Mesenchymal stem cell (in vitro differentiated cells and primary cell): Measurements from ENCODE around the gene CXCL11.
A peak's percentile ranks its signal among the peaks of the same experiment; 100 is the strongest.

Source experiments
- DNase-seq: peaks from one replicate; pipeline ENCODE4 v3.0.0-alpha.2; 2013
- H2AFZ ChIP-seq: one replicate; pipeline ENCODE4 v1.6.1; 2013; ENCODE audit warnings: low read depth, mild to moderate bottlenecking, control low read depth, inconsistent platforms, low read length, moderate library complexity
- H2AK5ac ChIP-seq: 2 replicates; pipeline ENCODE4 v1.6.1; 2013; ENCODE audit warnings: low read length, moderate library complexity, mild to moderate bottlenecking, inconsistent platforms; ENCODE audit not compliant: severe bottlenecking
- H2BK120ac ChIP-seq: one replicate; pipeline ENCODE4 v1.6.1; 2013; ENCODE audit warnings: low read depth, mild to moderate bottlenecking, inconsistent platforms, low read length, moderate library complexity
- H2BK12ac ChIP-seq, 2 experiments: one replicate each; pipeline ENCODE4 v1.6.1; 2013; ENCODE audit warnings: inconsistent platforms in 2 of 2, low read length in 2 of 2, mild to moderate bottlenecking in 2 of 2, moderate library complexity in 2 of 2, control low read depth in 1 of 2
- H2BK15ac ChIP-seq: one replicate; pipeline ENCODE4 v1.6.1; 2013; ENCODE audit warnings: mild to moderate bottlenecking, low read depth, inconsistent platforms; ENCODE audit not compliant: poor library complexity, severe bottlenecking
- H2BK5ac ChIP-seq: 2 replicates; pipeline ENCODE4 v1.6.1; 2013; ENCODE audit warnings: low read depth, mild to moderate bottlenecking, low read length, control low read depth, inconsistent platforms; ENCODE audit not compliant: poor library complexity, severe bottlenecking
- H3K14ac ChIP-seq, 2 experiments: one replicate each; pipeline ENCODE4 v1.6.1; 2013; ENCODE audit warnings: inconsistent platforms in 2 of 2, low read length in 2 of 2, control low read depth in 1 of 2, mild to moderate bottlenecking in 1 of 2, moderate library complexity in 1 of 2
- H3K18ac ChIP-seq, 2 experiments: one replicate each; pipeline ENCODE4 v1.6.1; 2013; ENCODE audit warnings: inconsistent platforms in 2 of 2, low read length in 2 of 2, control low read depth in 1 of 2, low read depth in 1 of 2, mild to moderate bottlenecking in 1 of 2
- H3K23ac ChIP-seq, 2 experiments: one replicate each; pipeline ENCODE4 v1.6.1; 2013; ENCODE audit warnings: inconsistent platforms in 2 of 2, low read length in 2 of 2, mild to moderate bottlenecking in 2 of 2, moderate library complexity in 2 of 2, control low read depth in 1 of 2
- H3K27ac ChIP-seq: 2 replicates; pipeline ENCODE4 v1.5.1; 2013; ENCODE audit warnings: mild to moderate bottlenecking, moderate library complexity, low read length, control low read depth, inconsistent platforms; ENCODE audit not compliant: poor library complexity, severe bottlenecking
- H3K27me3 ChIP-seq, 2 experiments: 2 replicates each; pipeline versions ENCODE4 v1.6.1 to v1.7.0; 2013; ENCODE audit warnings: low read length in 2 of 2, mild to moderate bottlenecking in 2 of 2, moderate library complexity in 2 of 2, control low read depth in 1 of 2, inconsistent platforms in 1 of 2; ENCODE audit not compliant: control insufficient read depth in 1 of 2, insufficient read depth in 1 of 2
- H3K36me3 ChIP-seq, 2 experiments: 2 replicates each; pipeline versions ENCODE4 v1.6.1 to v1.7.0; 2013; ENCODE audit warnings: low read length in 2 of 2, control low read depth in 1 of 2, inconsistent platforms in 1 of 2, low read depth in 1 of 2, mild to moderate bottlenecking in 1 of 2; ENCODE audit not compliant: insufficient read depth in 2 of 2, control insufficient read depth in 1 of 2
- H3K4ac ChIP-seq, 2 experiments: one replicate each; pipeline ENCODE4 v1.6.1; 2013; ENCODE audit warnings: inconsistent platforms in 2 of 2, low read length in 2 of 2, mild to moderate bottlenecking in 2 of 2, moderate library complexity in 2 of 2, control low read depth in 1 of 2, low read depth in 1 of 2
- H3K4me1 ChIP-seq: 2 replicates; pipeline ENCODE4 v1.6.1; 2013; ENCODE audit warnings: low read depth, low read length, control low read depth; ENCODE audit not compliant: control insufficient read depth, insufficient read depth
- H3K4me2 ChIP-seq: 2 replicates; pipeline ENCODE4 v1.6.1; 2013; ENCODE audit warnings: low read length, mild to moderate bottlenecking, inconsistent platforms; ENCODE audit not compliant: poor library complexity, severe bottlenecking
- H3K4me3 ChIP-seq, 2 experiments: 2 replicates each; pipeline versions ENCODE4 v1.5.1 to v1.7.0; 2013; ENCODE audit warnings: low read length in 2 of 2, mild to moderate bottlenecking in 2 of 2, control low read depth in 1 of 2, low read depth in 1 of 2; ENCODE audit not compliant: insufficient read depth in 1 of 2
- H3K79me1 ChIP-seq: replicated peaks from 2 replicates; pipeline ENCODE4 v1.6.1; 2013; ENCODE audit warnings: mild to moderate bottlenecking, control low read depth, low read length, inconsistent platforms; ENCODE audit not compliant: poor library complexity, severe bottlenecking
- H3K9ac ChIP-seq: 2 replicates; pipeline ENCODE4 v1.7.0; 2013; ENCODE audit warnings: mild to moderate bottlenecking, low read length, moderate library complexity
- H3K9me3 ChIP-seq: 2 replicates; pipeline ENCODE4 v1.7.0; 2013; ENCODE audit warnings: mild to moderate bottlenecking, low read length; ENCODE audit not compliant: control insufficient read depth
- H4K8ac ChIP-seq: one replicate; pipeline ENCODE4 v1.6.1; 2013; ENCODE audit warnings: inconsistent platforms, mild to moderate bottlenecking, low read length, moderate library complexity
- H4K91ac ChIP-seq: one replicate; pipeline ENCODE4 v1.6.1; 2013; ENCODE audit warnings: mild to moderate bottlenecking, low read length, inconsistent platforms
- WGBS: methylation state at CpG from one replicate; pipeline ENCODE4 v1.1.7; 2013; ENCODE audit warnings: mixed read lengths; 5-methylcytosine and 5-hydroxymethylcytosine counted together

Gene CXCL11

DNA sequence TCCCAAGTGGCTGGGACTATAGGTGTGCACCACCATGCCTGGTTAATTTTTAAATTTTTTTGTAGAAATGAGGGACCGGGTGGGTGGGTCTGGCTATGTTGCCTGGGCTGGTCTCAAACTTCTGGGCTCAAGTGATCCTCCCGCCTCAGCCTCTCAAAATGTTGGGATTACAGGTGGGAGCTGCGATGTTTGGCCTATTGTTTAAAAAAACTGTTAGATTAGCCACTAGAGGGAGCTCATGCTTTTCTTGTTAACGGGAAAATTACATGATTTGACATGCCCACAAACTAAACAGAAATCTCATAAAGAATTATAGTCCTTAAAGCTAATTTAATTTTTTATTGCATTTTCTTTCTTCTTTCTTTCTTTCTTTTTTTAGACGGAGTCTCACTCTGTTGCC is 40.1 kb downstream of the CXCL11 start:
- Histone ChIP-seq H3K4ac (no peak overlapping the region), H3K79me1 (no peaks in the 10 kb centered on the region), H3K4me1 (no peaks in the 10 kb centered on the region), H3K27ac (no peak overlapping the region), H2AFZ (no peak overlapping the region), H2BK120ac (no peak overlapping the region), H2BK5ac (no peak overlapping the region), H3K4me3 (no peak overlapping the region), H3K23ac (no peak overlapping the region), H3K36me3 (no peaks in the 10 kb centered on the region), H3K9me3 (no peaks in the 10 kb centered on the region), H3K14ac (no peak overlapping the region), H2AK5ac (no peak overlapping the region), H2BK12ac (no peak overlapping the region), H4K91ac (no peak overlapping the region), H3K27me3 (no peaks in the 10 kb centered on the region), H3K9ac (no peak overlapping the region), H3K18ac (no peak overlapping the region), H2BK15ac (no peak overlapping the region), H4K8ac (no peak overlapping the region), H3K4me2 (no peak overlapping the region)
- 28% methylated on average over 3 of the region's 5 CpGs for WGBS
- DNase-seq: peak; percentile 60

DNA sequence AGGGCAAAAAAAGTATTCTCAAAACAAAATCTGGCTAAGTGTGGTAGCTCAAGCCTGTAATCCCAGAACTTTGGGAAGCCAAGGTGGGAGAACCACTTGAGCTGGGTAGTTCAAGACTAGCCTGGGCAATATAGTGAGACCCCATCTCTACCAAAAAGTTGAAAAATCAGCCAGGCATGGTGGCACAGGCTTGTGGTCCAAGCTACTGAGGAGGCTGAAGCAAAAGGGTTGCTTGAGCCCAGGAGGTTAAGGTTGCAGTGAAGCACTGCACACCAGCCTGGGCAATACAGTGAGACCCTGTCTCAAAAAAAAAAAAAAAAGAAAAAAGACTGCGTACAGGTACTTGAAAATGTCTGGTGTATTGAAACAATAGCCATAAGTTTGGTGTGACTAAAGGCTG is 43.4 kb downstream of the CXCL11 start:
- H2BK5ac ChIP-seq: no peak overlapping the region
- H3K9me3 ChIP-seq: no peaks in the 10 kb centered on the region
- H3K14ac ChIP-seq: no peak overlapping the region
- WGBS: 85% methylated on average over 1 of the region's 1 CpG
- H4K8ac ChIP-seq: no peak overlapping the region
- H3K27me3 ChIP-seq: no peaks in the 10 kb centered on the region
- H2AFZ ChIP-seq: no peak overlapping the region
- no peak overlapping the region for H2BK120ac ChIP-seq
- no peak for DNase-seq
- H2BK12ac ChIP-seq: no peak overlapping the region
- H3K9ac ChIP-seq: no peak overlapping the region
- no peak overlapping the region for H3K4ac ChIP-seq
- H2AK5ac ChIP-seq: no peak overlapping the region
- no peak overlapping the region for H4K91ac ChIP-seq
- H3K4me1 ChIP-seq: no peaks in the 10 kb centered on the region
- H3K36me3 ChIP-seq: peaks cover 0 to 4% of the 10 kb centered on the region in 2 experiments
- H3K27ac ChIP-seq: no peak overlapping the region
- H2BK15ac ChIP-seq: no peak overlapping the region
- H3K4me3 ChIP-seq: no peak overlapping the region
- no peak overlapping the region for H3K4me2 ChIP-seq
- H3K18ac ChIP-seq: no peak overlapping the region
- no peaks in the 10 kb centered on the region for H3K79me1 ChIP-seq
- no peak overlapping the region for H3K23ac ChIP-seq

DNA sequence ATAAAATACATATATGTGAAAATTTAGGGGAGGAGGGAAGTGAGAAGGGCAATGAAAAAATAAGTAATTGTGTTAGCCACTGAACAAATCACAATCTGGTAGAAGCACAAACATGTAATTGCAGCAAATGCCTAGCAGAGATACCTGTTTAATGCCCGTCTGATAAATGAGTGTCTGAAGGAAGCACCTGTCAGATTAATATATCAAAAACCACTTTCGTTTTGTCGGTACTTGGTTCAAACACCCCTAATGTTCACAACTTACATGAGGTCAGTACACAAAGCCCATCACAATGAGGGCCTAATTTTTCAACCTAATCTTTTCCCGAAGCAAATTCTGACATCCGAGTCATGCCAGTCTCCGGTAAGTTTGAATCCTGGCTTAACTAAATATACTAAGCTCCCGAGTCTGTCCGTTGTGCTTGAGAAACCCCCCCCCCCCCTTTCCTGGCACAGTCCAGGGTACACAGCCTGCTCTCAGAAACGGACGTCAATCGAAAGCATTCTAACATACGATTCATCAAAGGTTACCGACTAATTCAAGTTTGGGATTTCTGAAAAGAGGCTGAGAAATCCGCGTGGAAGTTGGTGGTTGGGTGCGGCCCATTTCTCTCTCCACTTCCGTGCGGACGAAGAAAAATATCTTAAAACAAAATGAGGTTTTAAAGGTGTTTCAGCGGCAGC is 45.9 kb downstream of the CXCL11 start:
- no peak overlapping the region for H4K8ac ChIP-seq
- H2AK5ac ChIP-seq: no peak overlapping the region
- no peak overlapping the region for H2BK120ac ChIP-seq
- no peak overlapping the region for H4K91ac ChIP-seq
- H3K36me3 ChIP-seq: peaks cover 3 to 4% of the 10 kb centered on the region in 2 experiments
- no peaks in the 10 kb centered on the region for H3K27me3 ChIP-seq
- H3K4me2 ChIP-seq: peak overlapping the region; percentile 60
- H3K18ac ChIP-seq: no peak overlapping the region
- peak overlapping the region; percentile 96 for H3K9ac ChIP-seq
- peak; percentile 33 for DNase-seq
- H3K4me1 ChIP-seq: no peaks in the 10 kb centered on the region
- no peaks in the 10 kb centered on the region for H3K79me1 ChIP-seq
- H2BK5ac ChIP-seq: no peak overlapping the region
- H3K4ac ChIP-seq: peak overlapping the region in 1 of 2 experiments; percentile 33
- no peak overlapping the region for H2BK12ac ChIP-seq
- no peak overlapping the region for H2AFZ ChIP-seq
- H3K23ac ChIP-seq: no peak overlapping the region
- no peaks in the 10 kb centered on the region for H3K9me3 ChIP-seq
- no peak overlapping the region for H2BK15ac ChIP-seq
- WGBS: 4% methylated on average over 16 of the region's 20 CpGs
- no peak overlapping the region for H3K14ac ChIP-seq
- H3K4me3 ChIP-seq: peak overlapping the region; percentile 62 to 96
- H3K27ac ChIP-seq: peak overlapping the region; percentile 27

DNA sequence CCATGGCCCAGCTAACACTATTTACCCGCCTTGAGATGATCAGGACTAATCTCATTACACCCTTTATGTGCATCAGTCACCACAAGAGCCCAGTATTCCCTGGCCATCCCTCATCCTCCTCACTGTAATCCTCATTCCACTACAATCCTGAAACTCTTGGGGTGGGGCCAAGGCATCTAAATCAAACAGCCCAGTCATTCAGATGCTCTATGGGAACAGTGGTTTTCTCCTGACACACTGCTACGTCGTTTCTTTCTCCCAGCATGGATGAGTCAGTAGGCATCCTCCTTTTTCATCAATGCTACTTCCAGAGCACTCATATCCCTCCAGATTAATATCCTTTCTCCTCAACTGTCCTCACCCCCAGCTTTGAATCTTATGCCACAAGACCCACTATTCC is 50.8 kb downstream of the CXCL11 start:
- Histone ChIP-seq H3K27me3 (no peaks in the 10 kb centered on the region), H3K4me1 (no peaks in the 10 kb centered on the region), H3K27ac (no peak overlapping the region), H4K91ac (no peak overlapping the region), H4K8ac (no peak overlapping the region), H3K18ac (no peak overlapping the region), H3K4ac (no peak overlapping the region), H3K36me3 (peaks cover 8 to 24% of the 10 kb centered on the region in 2 experiments), H2BK120ac (no peak overlapping the region), H2BK12ac (no peak overlapping the region), H3K4me3 (no peak overlapping the region), H3K23ac (no peak overlapping the region), H3K79me1 (peaks cover 6% of the 10 kb centered on the region), H3K9me3 (no peaks in the 10 kb centered on the region), H3K4me2 (no peak overlapping the region), H2AFZ (no peak overlapping the region), H2BK15ac (no peak overlapping the region), H2BK5ac (no peak overlapping the region), H3K14ac (no peak overlapping the region), H2AK5ac (no peak overlapping the region), H3K9ac (peak overlapping the region; percentile 9)
- DNase-seq: peak; percentile 87
- 38% methylated on average over 3 of the region's 3 CpGs for WGBS
